HG03097 (cell line): ENCODE data around the gene TMEFF2.

Experiments used
- ATAC-seq: cut with Tn5 transposase; IDR thresholded peaks from one replicate; pipeline ENCODE4 v1.9.1; 2021; ENCODE audit not compliant: unreplicated experiment, low FRiP score

The TMEFF2 gene

GRCh38 chr2:192186806-192187205 lies 7.9 kb downstream of the TMEFF2 start:
- no peak for ATAC-seq

GRCh38 chr2:192184349-192184748 lies 10.4 kb downstream of the TMEFF2 start:
- ATAC-seq = no peak

GRCh38 chr2:192183296-192183695 lies 11.4 kb downstream of the TMEFF2 start:
- no peak for ATAC-seq

GRCh38 chr2:192166946-192167345 lies 27.8 kb downstream of the TMEFF2 start:
- no peak for ATAC-seq

GRCh38 chr2:192165842-192166241 lies 28.9 kb downstream of the TMEFF2 start:
- no peak for ATAC-seq

GRCh38 chr2:192162392-192163042 lies 32.2 kb downstream of the TMEFF2 start:
- peak; percentile 78 for ATAC-seq

GRCh38 chr2:192161656-192162290 lies 33.0 kb downstream of the TMEFF2 start:
- no peak for ATAC-seq

- no peak for ATAC-seq
Measured at GRCh38 chr2:192159736-192160135, 35.0 kb downstream of the TMEFF2 start.

- ATAC-seq = no peak
Measured at GRCh38 chr2:192159208-192159607, 35.5 kb downstream of the TMEFF2 start.

GRCh38 chr2:192157776-192158175 lies 37.0 kb downstream of the TMEFF2 start:
- ATAC-seq = no peak

- no peak for ATAC-seq
Measured at GRCh38 chr2:192155511-192156118, 39.1 kb downstream of the TMEFF2 start.

- no peak for ATAC-seq
Measured at GRCh38 chr2:192153561-192153960, 41.2 kb downstream of the TMEFF2 start.

- no peak for ATAC-seq
Measured at GRCh38 chr2:192151853-192152252, 42.9 kb downstream of the TMEFF2 start.

- ATAC-seq = no peak
Measured at GRCh38 chr2:192150166-192150565, 44.6 kb downstream of the TMEFF2 start.

GRCh38 chr2:192148620-192149321 lies 46.0 kb downstream of the TMEFF2 start:
- ATAC-seq = no peak

GRCh38 chr2:192148241-192148619 lies 46.5 kb downstream of the TMEFF2 start:
- ATAC-seq = no peak

GRCh38 chr2:192146069-192147015 lies 48.4 kb downstream of the TMEFF2 start:
- no peak for ATAC-seq

- ATAC-seq = no peak
Measured at GRCh38 chr2:192145496-192145895, 49.2 kb downstream of the TMEFF2 start.

- ATAC-seq = no peak
Measured at GRCh38 chr2:192140236-192140839, 54.4 kb downstream of the TMEFF2 start.

GRCh38 chr2:192139813-192140212 lies 54.9 kb downstream of the TMEFF2 start:
- ATAC-seq = no peak
